Hypothalamus (tissue), 51 donors: ENCODE data around the gene LMAN2L.
A peak's percentile ranks its signal among the peaks of the same experiment; 100 is the strongest.

Experiments used
- DNase-seq, 51 donors: peaks; one replicate each; lab custom pipeline; 2025; lab: John Stamatoyannopoulos, UW

The LMAN2L gene

DNA sequence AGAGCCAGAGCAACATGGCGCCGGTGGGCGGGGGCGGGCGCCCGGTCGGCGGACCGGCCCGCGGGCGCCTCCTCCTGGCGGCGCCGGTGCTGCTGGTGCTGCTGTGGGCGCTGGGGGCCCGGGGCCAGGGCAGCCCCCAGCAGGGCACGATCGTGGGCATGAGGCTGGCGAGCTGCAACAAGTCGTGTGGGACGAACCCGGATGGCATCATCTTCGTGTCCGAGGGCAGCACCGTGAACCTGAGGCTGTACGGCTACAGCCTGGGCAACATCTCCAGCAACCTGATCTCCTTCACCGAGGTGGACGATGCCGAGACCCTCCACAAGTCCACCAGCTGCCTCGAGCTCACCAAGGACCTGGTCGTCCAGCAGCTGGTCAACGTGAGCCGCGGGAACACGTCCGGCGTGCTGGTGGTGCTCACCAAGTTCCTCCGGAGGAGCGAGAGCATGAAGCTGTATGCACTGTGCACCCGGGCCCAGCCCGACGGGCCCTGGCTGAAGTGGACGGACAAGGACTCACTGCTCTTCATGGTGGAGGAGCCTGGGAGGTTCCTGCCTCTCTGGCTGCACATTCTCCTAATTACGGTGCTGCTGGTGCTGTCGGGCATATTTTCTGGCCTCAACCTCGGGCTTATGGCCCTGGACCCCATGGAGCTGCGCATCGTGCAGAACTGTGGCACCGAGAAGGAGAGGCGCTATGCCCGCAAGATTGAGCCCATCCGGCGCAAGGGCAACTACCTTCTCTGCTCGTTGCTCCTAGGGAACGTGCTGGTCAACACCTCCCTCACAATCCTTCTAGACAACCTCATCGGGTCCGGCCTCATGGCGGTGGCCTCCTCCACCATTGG, 21.3 kb upstream of the LMAN2L start:
- peak in 13 of 51 donors; percentile 33 to 73 (median 47) for DNase-seq

DNA sequence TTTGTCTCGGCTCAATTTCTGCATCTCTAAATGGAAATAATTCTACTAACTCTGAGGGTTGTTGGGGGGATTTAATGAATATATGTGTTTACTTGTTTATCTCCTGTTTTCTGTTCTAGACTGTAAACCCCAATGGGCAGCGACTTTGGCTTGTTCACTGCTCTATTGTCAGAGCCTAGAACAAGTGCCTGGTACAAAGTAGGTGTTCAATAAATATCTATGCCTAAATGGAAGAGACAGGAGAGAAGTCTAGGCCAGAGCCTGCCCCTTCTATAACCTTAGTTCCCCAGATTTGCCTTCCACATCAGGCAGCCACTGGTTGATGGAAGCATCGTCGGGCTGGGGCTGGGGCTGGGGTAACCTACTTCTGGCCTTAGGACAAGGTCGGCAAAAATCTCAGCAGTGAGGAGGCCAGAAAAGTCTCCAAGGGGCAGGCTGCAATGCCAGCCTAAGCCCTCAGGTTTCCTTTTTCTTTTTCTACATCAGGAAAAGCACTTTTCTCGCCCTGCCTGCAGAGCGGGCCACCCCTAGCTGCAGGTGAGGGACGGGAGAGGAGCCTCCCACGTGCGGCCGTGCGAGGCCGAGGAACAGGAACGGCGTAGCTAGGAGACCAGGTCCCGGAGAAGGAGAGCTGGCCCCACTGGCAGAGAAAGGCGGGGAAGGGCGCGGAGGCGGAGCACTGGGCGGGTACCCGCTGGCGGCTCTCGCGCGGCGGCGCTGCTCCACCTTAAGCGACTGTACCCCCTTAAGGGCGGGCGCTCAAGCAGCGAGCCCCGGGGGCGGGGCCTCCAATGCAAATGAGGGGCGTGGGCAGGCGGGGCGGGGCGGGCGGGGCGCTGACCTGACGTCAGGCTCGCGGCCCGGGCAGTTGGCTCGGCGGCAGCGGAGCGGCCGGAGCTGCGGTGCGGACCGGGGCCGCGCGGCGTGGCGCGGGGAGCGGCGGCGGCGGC, 20.4 kb upstream of the LMAN2L start, which contains the start of gene CNNM4:
Gene CNNM4, plus strand, starts transcription at position 867 of the 950 bp plus-strand sequence. CDS start 98 bp downstream, outside the sequence.
- peak; percentile 36 to 95 (median 90) for DNase-seq

DNA sequence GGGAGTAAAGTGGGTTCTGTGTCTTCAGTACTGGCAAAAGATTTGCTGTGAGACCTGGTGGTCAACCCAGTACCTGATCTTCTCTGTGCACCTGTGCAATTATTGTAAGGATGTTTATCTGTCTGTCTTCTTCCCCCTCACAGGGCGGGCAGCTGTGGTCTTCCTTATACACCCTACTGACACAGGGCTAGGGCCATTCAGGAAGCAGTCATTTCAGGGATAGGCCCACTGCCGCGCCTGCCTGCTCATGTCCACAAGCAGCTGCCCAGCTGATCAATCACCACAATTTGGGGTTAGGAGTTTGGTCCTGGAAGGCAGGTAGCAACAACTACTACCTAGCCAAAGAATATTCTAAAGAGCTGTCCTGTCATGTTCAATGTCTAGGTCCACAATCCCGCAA, 19.7 kb upstream of the LMAN2L start:
- no peak for DNase-seq

DNA sequence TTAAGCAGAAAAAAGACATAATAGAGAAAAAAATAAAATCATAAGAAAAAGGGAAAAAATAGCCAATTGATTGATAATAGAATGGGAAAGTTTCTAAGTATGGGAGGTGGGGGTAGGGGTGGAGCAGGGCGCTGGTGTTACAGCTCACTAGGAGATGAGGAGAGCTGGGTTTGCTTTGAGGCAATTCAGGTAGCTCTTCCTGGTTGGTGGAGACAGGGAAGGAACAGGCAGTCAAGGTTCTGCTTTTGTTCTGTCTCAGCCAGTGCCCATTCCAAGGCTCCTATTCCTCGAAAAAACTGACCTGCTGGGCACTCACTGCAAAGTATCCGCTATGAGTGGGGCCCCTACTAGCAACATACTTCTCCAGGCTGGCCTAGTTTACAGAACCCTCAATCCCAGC, 19.1 kb upstream of the LMAN2L start:
- no peak for DNase-seq

DNA sequence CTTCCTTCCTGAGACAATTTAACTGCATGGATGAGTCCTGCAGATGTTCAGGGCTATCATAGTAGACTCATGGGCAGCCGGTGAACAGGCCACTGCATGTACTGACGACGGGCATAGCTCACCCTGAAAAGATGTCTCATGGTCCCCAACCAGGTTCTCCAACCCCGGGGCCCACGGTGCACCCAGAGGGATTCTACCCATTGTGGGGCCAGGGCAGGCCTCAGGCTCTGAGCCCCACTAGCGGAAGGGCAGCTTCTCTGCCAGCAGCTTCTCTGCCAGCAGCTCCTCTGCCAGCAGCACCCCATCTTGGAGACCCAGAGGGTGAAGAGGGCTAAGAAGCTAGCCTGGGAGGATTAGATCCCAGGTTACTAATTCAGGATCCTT, 17.6 kb upstream of the LMAN2L start:
- DNase-seq, result no peak

DNA sequence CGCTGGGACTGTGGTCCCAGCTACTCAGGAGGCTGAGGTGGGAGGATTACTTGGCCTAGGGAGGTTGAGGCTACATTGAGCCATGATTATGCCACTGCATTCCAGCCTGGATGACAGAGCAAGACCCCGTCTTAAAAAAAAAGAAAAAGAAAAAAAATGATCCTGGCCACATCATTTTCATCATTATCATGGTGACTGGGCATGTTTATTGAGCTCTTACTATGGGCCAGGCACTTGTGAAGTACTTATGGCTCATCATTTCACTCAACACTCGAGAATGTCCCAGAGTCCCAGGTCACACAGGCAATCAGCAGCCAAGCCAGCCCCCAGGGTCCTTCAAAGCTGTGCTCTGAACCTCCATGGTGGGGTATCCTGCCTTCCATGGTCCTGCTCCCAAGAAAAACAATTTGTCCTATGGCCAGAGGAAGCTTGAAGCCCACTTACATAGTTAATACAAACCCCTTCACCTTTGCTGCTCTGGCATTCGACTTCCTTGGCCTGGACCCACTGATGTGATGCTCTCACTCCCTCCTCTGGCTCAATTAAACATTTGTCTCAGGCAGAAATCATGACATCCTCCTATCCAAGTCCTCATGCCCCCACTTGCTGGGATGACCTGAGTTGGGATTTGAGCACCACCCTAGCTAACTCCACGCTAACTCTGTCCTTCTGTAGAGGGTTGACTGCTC, 17.1 kb upstream of the LMAN2L start:
- DNase-seq, result no peak

DNA sequence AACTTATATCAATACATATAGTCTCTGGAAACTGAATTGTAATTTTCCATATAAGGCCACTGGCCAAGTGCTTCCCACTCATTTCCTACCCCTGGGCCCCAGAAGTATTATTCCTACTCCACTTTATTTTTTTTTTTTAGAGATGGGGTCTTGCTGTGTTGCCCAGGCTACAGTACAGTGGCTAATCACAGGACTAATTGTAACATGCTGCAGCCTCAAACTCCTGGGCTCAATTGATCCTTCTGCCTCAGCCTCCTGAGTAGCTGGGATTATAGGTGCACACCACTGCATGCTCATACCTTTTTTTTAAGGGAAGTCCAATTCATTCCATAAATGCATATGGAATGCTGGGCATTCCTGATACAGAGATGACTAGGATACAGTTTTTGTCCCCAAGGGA, 14.5 kb upstream of the LMAN2L start:
- DNase-seq, result no peak

DNA sequence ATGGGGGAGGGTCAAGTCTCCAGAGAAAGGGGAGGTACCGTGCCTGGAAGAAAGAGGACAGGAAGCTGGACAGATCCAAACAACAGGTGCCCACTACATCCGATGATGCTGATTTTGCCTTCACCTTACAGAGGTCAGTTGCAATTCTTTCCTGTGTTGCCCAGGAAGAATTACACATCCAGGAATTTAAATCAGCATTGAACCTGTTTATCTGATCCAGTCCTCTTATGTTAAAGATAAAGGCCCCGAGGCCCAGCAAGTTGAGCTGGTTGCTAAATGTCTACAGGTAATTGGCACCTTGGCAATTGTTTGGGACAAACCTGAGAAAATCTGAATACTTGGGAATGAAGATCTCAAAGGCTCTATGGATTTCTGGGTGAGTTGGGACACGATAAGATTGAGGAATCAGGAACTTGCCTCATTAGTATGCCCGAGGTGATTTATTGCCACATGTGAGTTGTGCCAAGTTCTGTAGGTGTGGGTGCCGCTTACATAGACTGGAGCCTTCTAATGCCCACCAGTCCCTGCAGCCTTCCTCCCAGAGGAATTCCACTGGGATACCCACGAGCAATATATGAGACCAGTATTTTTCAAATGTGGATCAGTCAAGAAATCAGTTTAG, 13.9 kb upstream of the LMAN2L start:
- DNase-seq, result no peak

DNA sequence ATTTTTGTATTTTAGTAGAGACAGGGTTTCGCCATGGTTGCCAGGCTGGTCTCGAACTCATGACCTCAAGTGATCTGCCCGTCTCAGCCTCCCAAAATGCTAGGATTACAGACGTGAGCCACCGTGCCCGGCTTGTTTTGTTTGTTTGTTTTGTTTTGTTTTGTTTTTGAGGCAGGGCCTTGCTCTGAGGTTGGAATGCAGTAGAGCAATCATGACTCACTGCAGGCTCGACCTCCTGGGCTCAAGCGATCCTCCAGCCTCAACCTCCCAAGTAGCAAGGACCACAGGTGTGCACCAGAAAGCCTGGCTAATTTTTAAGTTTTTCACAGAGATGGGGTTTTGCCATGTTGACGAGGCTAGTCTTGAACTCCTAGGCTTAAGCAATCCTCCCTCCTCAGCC, 11.9 kb upstream of the LMAN2L start:
- DNase-seq, result no peak

DNA sequence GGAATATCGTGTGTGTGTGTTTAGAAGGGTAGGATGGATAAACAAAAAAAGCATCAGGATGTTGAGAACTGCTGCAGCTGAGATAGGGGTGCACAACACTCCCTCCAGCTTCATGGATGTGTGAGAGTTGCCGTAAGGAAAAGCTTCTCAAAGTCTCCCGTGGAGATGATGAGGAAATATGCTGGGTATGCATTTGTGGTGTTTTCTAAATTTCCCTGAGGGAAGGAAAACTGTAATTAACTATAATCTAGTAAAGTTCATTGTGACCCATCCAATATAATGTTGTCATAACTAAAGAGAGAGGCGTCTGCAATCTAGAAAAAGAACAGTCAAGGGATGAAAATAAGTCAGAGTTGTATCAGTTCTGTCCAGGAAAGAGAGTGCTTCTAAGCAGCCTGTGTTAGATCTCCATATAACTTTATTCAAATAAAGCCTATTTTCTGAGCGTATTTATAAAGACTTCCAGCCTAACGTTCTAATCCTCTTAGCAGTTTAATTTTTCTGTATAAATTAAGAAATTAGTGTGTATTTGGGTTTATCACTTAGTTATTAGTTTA, 7.3 kb upstream of the LMAN2L start:
- no peak for DNase-seq

DNA sequence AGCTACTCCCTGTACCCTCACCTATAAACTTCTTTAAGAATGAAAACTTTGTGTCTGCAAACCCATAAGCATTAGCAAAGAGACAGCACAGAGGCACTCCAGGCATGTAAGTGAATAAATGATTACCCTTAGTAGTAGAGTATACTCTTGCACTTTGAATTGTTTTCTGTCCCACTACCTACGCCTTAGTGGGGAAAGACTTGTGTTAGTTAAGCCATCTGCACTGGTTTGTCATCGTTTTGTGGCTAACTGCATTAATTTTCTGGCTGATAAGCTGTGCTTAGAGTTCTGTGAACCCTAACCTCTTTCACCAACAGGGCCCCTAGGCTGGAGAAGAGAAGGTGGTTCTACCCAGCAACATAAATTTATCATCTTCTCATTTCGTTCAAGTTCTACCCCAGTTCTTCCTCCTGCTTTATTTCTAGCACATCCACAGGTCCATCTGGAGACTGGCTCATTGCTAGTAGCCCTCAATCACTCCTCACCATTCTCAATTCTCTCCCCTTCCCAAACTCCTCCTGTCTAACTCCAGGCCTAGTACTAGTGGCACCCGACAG, 710 bp downstream of the LMAN2L start:
- DNase-seq, result no peak

DNA sequence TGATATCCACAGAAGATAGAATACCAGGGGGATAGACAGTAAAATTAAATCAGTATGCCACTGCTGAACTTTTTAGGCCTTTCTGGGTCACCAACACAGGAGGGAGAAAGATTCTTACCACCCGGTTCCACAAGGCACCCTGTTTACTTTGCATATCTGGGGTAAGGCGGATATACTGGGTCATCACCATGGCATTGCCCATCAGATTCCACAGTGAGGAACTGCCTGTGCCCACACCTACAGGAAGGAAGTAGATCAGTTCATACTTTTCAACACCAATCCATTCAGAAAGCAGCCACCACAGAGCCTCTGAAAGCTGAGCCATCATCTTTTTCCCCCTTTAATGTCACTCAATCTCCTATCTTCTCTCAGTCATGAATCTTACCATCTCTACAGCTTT, 2.0 kb downstream of the LMAN2L start:
- no peak for DNase-seq

DNA sequence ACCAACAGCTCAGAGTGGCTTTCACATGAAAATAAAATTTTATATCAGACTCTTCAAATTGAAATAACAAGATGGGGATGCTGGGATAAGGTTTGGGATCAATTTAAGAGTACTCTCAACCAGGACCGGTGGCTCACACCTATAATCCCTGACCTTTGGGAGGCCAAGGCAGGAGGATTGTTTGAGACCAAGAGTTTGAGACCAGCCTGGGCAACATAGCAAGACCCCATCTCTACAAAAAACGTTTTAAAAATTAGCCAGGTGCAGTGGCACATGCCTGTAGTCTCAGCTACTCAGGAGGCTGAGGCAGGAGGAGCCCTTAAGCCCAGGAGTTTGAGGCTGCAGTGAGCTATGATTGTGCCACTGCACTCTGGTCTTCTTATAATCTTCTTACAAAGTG, 2.6 kb downstream of the LMAN2L start:
- DNase-seq, result no peak

DNA sequence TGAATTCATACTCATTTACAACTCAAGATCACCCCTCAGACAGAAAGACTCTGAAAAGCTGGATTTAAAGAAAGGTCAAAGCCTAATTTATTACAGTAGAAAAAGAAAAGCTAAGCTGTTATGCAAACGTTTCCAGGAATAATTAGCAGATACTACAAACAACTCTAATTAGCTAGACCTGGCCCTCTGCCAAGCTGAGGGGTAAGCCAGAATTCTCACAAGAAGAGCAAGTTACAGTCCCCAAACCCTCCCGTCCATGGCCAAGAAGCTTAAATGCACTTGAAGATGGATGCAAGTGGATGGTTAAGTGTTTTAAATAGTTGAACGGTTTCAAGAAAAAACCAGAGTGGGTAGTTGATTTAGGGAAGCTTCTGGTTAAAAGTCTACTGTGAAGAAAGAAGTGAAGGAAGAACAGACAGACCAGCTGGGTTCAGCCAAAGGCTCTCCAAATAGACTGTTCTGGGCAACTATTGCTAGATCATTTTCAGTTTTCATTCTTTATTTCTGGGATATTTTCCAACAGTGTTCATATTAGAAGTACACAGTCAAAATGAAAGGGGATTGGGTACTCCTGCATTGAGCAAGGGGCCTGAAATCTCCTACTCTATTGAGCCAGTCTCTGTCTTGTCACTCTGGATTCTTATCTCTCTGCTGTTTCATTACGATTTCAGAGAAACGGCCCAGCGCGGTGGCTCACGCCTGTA, 4.8 kb downstream of the LMAN2L start:
- DNase-seq, result peak in 12 of 51 donors; percentile 3 to 38 (median 8)

DNA sequence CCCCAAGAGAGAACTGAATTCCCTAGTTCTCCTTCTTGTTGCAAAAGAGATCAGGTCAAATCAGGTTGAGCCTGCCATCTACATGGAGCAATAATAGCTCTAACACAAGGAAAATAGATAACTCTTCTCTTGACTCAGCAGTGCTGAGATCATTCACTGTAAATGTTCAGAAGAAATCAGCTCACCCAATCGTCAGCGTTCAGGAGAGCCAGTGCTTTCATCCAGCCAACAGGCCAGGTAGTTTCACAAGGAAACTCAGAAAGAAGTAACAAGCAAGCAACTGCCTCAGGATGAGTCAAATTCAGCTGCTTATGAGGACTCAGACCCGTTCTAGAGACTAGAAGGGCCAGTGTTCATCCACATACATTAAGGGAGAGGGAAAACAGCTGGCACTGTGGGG, 5.9 kb downstream of the LMAN2L start:
- DNase-seq, result no peak

DNA sequence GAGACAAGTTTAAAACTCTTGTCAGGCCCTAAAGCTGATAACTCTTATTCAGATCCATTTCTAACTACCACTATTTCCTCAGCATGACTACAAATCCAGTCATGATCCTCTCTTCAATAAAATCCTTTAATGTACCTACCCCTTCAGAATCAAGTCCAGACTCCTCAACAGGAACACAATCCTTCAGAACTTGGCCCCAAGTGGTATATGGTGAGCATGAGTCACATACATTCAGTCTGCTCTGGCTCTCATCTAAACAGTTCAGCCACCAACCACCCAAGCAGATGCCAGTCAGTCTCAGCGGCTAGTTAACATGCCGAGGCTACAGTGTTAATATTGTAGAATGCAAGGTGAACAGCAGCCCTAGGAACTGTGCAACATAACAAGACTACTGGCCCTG, 9.7 kb downstream of the LMAN2L start:
- no peak for DNase-seq

DNA sequence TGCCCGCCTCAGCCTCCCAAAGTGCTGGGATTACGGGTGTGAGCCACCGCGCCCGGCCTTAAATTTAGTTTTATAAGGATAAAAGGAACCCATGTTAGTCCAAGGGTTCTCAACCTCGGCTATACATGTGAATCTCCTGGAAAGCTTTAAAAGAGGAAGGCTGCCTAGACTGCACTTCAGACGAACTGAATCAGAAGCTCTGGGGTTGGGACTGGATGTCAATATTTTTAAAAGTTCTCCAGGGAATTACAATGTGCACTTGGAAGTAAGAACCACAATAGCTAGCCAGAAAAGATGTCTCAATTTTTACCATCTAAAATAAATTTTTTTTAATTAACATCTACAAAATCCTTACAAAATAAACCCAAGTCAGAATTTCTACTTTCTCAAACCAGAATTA, 10.1 kb downstream of the LMAN2L start:
- no peak for DNase-seq

DNA sequence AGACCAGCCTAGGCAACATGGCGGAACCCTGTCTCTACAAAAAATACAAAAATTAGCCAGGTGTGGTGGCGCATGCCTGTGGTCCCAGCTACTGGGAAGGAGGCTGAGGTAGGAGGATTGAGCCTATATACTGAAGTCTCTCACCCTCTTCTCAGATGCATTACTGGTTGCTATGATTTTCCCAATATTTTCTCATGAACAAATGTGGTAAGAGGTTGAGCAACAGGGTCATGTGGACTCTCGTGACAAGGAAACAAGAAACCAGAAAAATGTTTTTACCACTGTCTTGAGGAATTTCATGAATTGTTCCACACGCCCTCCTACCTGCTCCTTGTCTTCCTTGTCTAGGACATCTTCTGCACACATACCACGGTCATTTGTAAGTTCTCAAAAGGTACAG, 12.4 kb downstream of the LMAN2L start:
- DNase-seq, result no peak

DNA sequence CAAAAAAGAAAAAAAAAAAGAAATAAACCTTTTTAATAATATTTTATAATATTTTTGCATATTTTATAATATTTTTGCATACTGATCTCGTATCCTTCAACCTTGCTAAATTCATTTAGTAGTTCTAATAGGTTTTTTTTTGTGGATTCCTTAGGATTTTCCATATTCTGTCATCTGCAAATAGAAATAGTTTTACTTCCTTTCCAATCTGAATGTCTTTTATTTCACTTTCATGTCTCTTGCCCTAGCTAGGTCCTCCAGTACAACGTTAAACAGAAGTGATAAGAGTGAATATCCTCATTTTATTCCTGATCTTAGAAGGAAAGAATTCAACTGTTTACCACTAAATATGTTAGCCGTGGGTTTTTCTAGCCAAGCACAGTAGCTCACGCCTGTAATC, 13.7 kb downstream of the LMAN2L start:
- no peak for DNase-seq
